HepG2 (cell line): ENCODE data around the gene EIF2AK2. TPM values are rescaled to one million over a fixed set of nuclear protein-coding genes. Genes with fewer than 3 reads are reported as not detected.

Experiments used
- ATAC-seq: fragments of 200-7000 bp; cut with Tn5 transposase; 3 replicates; pipeline ENCODE4 v1.9.1; 2020; ENCODE audit warnings: mild to moderate bottlenecking, moderate library complexity
- BruUV-seq: library from RNA; stranded (reverse); fragments of 400-500 nt; replicated peaks from 2 replicates; lab custom pipeline; 2021; lab: Mats Ljungman, UMichigan
- CTCF ChIA-PET: fragments of 300-600 bp; formaldehyde crosslinking; extraction: SDS; loops from one replicate; lab custom pipeline; 2021; ENCODE audit warnings: low total read pairs, inconsistent platforms, low intra/inter-chr PET ratio; lab: Yijun Ruan, JAX
- POLR2A ChIA-PET: fragments of 350-600 bp; sonication (Branson Sonifier 250); formaldehyde crosslinking; loops from one replicate; lab custom pipeline; 2020; ENCODE audit warnings: antibody characterized with exemption, inconsistent platforms; lab: Yijun Ruan, JAX
- DNase-seq: peaks from one replicate; pipeline ENCODE4 v3.0.0-alpha.2; 2015; ENCODE audit warnings: low spot score
- FAIRE-seq: peaks from 3 replicates; lab custom pipeline; 2011; peaks lifted over from hg19 to GRCh38; lab: Jason Lieb, UNC
- H2AFZ ChIP-seq: one replicate; pipeline ENCODE4 v1.6.1; 2011; ENCODE audit warnings: low read length, inconsistent platforms
- H3K27ac ChIP-seq: fragments of 300-600 bp; 3 replicates; pipeline ENCODE4 v1.8.0; 2011; ENCODE audit warnings: mixed run types, mild to moderate bottlenecking, mixed read lengths, low read length, inconsistent platforms; ENCODE audit not compliant: insufficient read depth; ENCODE audit errors: extremely low read length
- H3K27me3 ChIP-seq, 2 experiments: fragments of 200-600 bp in 1 of 2; 2 replicates in 1 of 2; 3 replicates in 1 of 2; pipeline versions ENCODE4 v1.6.0 to v1.8.0; 2011; ENCODE audit warnings: low read length in 2 of 2, mild to moderate bottlenecking in 2 of 2, moderate library complexity in 2 of 2, inconsistent platforms in 1 of 2; ENCODE audit not compliant: insufficient read depth in 2 of 2, control insufficient read depth in 1 of 2
- H3K36me3 ChIP-seq, 2 experiments: fragments of 200-600 bp in 1 of 2; replicated peaks in 1 of 2; 2 replicates in 1 of 2; 3 replicates in 1 of 2; pipeline versions ENCODE4 v1.5.1 to v1.8.0; 2011; ENCODE audit warnings: low read length in 2 of 2, inconsistent platforms in 1 of 2; ENCODE audit not compliant: insufficient read depth in 2 of 2, control insufficient read depth in 1 of 2
- H3K4me1 ChIP-seq: 2 replicates; pipeline ENCODE4 v1.5.1; 2012; ENCODE audit warnings: low read length, inconsistent platforms; ENCODE audit not compliant: insufficient read depth
- H3K4me2 ChIP-seq: 2 replicates; pipeline ENCODE4 v1.6.0; 2011; ENCODE audit warnings: low read depth, low read length, inconsistent platforms
- H3K4me3 ChIP-seq, 3 experiments: fragments of 200-600 bp in 1 of 3; sonication (generic), shearing (Covaris generic) in 1 of 3; replicated peaks in 1 of 3; 2 replicates each; pipeline ENCODE4 v1.5.1; 2011 to 2016; ENCODE audit warnings: low read length in 3 of 3, inconsistent platforms in 2 of 3, low read depth in 2 of 3, mild to moderate bottlenecking in 2 of 3, control low read depth in 1 of 3, mixed read lengths in 1 of 3; ENCODE audit not compliant: insufficient read depth in 1 of 3
- H3K79me2 ChIP-seq: one replicate; pipeline ENCODE4 v1.6.1; 2011; ENCODE audit warnings: low read length, inconsistent platforms; ENCODE audit not compliant: insufficient read depth
- H3K9ac ChIP-seq: 2 replicates; pipeline ENCODE4 v1.6.0; 2011; ENCODE audit warnings: mild to moderate bottlenecking, low read depth, low read length, inconsistent platforms; ENCODE audit not compliant: insufficient read depth
- H3K9me3 ChIP-seq: 2 replicates; pipeline ENCODE4 v1.5.1; 2012; ENCODE audit warnings: mild to moderate bottlenecking, low read length
- H4K20me1 ChIP-seq: 2 replicates; pipeline ENCODE4 v1.6.0; 2011; ENCODE audit warnings: inconsistent platforms, mild to moderate bottlenecking, low read length, moderate library complexity; ENCODE audit not compliant: insufficient read depth
- HDAC2 ChIP-seq: sonication (generic); formaldehyde crosslinking; IDR thresholded peaks from 2 replicates; pipeline ENCODE4 v1.4.0; 2020; ENCODE audit warnings: missing genetic modification reagents
- KDM4B ChIP-seq: sonication (generic); formaldehyde crosslinking; IDR thresholded peaks from 2 replicates; pipeline ENCODE4 v1.4.0; 2020; ENCODE audit warnings: missing genetic modification reagents
- SP140L ChIP-seq: sonication (generic); formaldehyde crosslinking; IDR thresholded peaks from 2 replicates; pipeline ENCODE4 v1.4.0; 2020; ENCODE audit warnings: missing genetic modification reagents, borderline replicate concordance
- ZKSCAN5 ChIP-seq: sonication (generic); formaldehyde crosslinking; IDR thresholded peaks from 2 replicates; pipeline ENCODE4 v1.5.1; 2020; ENCODE audit warnings: mild to moderate bottlenecking, missing genetic modification reagents
- ZNF720 ChIP-seq: sonication (generic); formaldehyde crosslinking; IDR thresholded peaks from 2 replicates; pipeline ENCODE4 v1.4.0; 2020; ENCODE audit warnings: missing genetic modification reagents
- WGBS: methylation state at CpG from one replicate; pipeline ENCODE4 v1.1.6; 2017; ENCODE audit warnings: low lambda C conversion rate; 5-methylcytosine and 5-hydroxymethylcytosine counted together
- in situ Hi-C: cut with HindIII; loops from 2 replicates; pipeline ENCODE4 v1.10.0; 2017; ENCODE audit warnings: low pct_unique_long_range_greater_than_20kb; ENCODE audit not compliant: extremely low pct_ligation_motif_present
- intact Hi-C: fragments of 100-400 bp; cut with micrococcal nuclease; formaldehyde crosslinking; loops from one replicate; pipeline ENCODE4 v1.10.0; 2022; ENCODE audit not compliant: unreplicated experiment
- polyA plus RNA-seq, 8 experiments: library from polyadenylated mRNA; depleted of rRNA in 3 of 8; stranded (reverse) in 7 of 8; unstranded in 1 of 8; fragments of >200 nt; fragmentation: Illumina TruSeq in 4 of 8; extraction: Trizol in 4 of 8; gene quantifications; 2 replicates each; pipeline versions ENCODE4 v1.2.1 to v1.2.3, GENCODE V29; 2011 to 2016; ENCODE audit warnings: low read depth in 4 of 8, missing spikeins in 1 of 8, mixed read lengths in 1 of 8; ENCODE audit not compliant: insufficient read depth in 1 of 8
- total RNA-seq, 5 experiments: library from RNA; depleted of rRNA; stranded (reverse); fragments of >200 nt; fragmentation: Illumina TruSeq; extraction: Trizol; gene quantifications; 2 replicates each; pipeline ENCODE4 v1.2.3, GENCODE V29; 2016; ENCODE audit warnings: low read depth in 1 of 5
- TF ChIP-seq, protein P1 (sequence below): sonication (generic); formaldehyde crosslinking; IDR thresholded peaks from 2 replicates; pipeline ENCODE4 v1.4.0; 2020; ENCODE audit warnings: low read depth, mild to moderate bottlenecking, missing genetic modification reagents
- TF ChIP-seq, protein P2 (sequence below): sonication (generic); formaldehyde crosslinking; IDR thresholded peaks from 2 replicates; pipeline ENCODE4 v1.4.0; 2020; ENCODE audit warnings: mild to moderate bottlenecking, missing genetic modification reagents
- TF ChIP-seq, protein P3 (sequence below): IDR thresholded peaks from 2 replicates; pipeline ENCODE4 v1.6.1; 2016; ENCODE audit warnings: low read depth, missing genetic modification reagents, missing compliant biosample characterization

Gene EIF2AK2
- total and polyA plus RNA-seq, 2 of the 13 experiments (the other 11 are each of a cell fraction or from before 2014, with no cell fraction given) = 10.2 to 26.1 TPM

DNA sequence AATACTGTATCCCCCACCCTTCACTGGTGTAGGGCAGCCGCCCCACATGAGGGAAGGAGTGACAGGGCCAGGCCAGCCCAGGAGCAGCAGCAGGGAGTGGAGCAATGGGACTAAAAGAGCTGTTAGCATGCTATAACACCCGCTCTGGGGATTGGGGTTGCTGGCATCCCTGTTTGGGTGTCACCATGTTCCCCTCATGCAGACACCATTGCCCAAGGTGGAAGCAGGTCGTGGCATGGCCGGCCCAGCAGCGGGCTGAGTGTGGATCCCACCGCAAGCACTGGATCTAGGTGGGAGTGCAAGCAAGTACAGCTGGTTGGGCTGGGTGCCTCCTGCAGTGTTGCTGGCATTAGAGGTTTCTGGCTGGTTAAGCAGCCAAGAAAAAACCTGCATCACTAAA lies 35.0 kb upstream of the EIF2AK2 start (continued):
- no peak for TF ChIP-seq ZKSCAN5 (CRISPR knock-in tag)

DNA sequence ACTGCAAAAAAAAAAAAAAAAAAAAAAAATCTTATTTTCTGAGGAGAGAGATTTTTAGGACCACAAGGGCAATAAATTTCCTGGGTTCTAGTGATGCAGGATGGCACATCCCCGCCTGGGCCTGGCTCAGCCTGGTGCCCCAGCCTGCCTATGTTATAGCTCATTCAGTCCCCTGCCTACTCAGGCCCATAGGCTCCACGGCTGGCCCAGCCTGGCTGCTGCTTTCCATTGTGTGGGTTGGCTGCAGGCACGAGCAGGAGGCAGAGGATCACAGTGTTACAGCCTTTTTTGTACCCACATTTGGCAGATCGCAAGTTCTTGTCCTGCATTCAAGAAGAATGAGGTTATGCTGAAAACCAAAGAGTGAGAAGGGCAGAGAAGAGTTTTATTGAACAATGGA lies 34.5 kb upstream of the EIF2AK2 start:
- ATAC-seq (peak; percentile 16; the same call in 1 of the 3 replicates), DNase-seq (no peak), FAIRE-seq (no peak)
- Histone ChIP-seq H4K20me1 (no peaks in the 10 kb centered on the region), H3K4me1 (peaks cover 30% of the 10 kb centered on the region), H3K36me3 (no peaks in the 10 kb centered on the region), H3K4me2 (0 out of 2 replicates have a peak overlapping the region, but pooled peaks have one; percentile 13), H3K4me3 (no peak overlapping the region), H3K79me2 (no peaks in the 10 kb centered on the region), H3K9me3 (no peaks in the 10 kb centered on the region), H2AFZ (no peak overlapping the region), H3K9ac (no peak overlapping the region), H3K27me3 (peaks cover 2 to 18% of the 10 kb centered on the region in 2 experiments; a peak in 3 of 5 replicates), H3K27ac (no peak overlapping the region)
- BruUV-seq = no TSS peak
- in situ Hi-C loops = no loop called here
- WGBS = 27% methylated on average over 4 of the region's 4 CpGs
- intact Hi-C loops = no loop called here
- POLR2A ChIA-PET = interaction anchor here (0.7 to 2.9 kb wide), 2 partner anchors 36 to 40 kb away, joined by 3 to 9 read pairs; partner anchors contain the start of genes CEBPZ and NDUFAF7
- CTCF ChIA-PET = no interaction called here
- TF ChIP-seq, protein P1, sequence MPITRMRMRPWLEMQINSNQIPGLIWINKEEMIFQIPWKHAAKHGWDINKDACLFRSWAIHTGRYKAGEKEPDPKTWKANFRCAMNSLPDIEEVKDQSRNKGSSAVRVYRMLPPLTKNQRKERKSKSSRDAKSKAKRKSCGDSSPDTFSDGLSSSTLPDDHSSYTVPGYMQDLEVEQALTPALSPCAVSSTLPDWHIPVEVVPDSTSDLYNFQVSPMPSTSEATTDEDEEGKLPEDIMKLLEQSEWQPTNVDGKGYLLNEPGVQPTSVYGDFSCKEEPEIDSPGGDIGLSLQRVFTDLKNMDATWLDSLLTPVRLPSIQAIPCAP = no peak
- TF ChIP-seq, protein P2, sequence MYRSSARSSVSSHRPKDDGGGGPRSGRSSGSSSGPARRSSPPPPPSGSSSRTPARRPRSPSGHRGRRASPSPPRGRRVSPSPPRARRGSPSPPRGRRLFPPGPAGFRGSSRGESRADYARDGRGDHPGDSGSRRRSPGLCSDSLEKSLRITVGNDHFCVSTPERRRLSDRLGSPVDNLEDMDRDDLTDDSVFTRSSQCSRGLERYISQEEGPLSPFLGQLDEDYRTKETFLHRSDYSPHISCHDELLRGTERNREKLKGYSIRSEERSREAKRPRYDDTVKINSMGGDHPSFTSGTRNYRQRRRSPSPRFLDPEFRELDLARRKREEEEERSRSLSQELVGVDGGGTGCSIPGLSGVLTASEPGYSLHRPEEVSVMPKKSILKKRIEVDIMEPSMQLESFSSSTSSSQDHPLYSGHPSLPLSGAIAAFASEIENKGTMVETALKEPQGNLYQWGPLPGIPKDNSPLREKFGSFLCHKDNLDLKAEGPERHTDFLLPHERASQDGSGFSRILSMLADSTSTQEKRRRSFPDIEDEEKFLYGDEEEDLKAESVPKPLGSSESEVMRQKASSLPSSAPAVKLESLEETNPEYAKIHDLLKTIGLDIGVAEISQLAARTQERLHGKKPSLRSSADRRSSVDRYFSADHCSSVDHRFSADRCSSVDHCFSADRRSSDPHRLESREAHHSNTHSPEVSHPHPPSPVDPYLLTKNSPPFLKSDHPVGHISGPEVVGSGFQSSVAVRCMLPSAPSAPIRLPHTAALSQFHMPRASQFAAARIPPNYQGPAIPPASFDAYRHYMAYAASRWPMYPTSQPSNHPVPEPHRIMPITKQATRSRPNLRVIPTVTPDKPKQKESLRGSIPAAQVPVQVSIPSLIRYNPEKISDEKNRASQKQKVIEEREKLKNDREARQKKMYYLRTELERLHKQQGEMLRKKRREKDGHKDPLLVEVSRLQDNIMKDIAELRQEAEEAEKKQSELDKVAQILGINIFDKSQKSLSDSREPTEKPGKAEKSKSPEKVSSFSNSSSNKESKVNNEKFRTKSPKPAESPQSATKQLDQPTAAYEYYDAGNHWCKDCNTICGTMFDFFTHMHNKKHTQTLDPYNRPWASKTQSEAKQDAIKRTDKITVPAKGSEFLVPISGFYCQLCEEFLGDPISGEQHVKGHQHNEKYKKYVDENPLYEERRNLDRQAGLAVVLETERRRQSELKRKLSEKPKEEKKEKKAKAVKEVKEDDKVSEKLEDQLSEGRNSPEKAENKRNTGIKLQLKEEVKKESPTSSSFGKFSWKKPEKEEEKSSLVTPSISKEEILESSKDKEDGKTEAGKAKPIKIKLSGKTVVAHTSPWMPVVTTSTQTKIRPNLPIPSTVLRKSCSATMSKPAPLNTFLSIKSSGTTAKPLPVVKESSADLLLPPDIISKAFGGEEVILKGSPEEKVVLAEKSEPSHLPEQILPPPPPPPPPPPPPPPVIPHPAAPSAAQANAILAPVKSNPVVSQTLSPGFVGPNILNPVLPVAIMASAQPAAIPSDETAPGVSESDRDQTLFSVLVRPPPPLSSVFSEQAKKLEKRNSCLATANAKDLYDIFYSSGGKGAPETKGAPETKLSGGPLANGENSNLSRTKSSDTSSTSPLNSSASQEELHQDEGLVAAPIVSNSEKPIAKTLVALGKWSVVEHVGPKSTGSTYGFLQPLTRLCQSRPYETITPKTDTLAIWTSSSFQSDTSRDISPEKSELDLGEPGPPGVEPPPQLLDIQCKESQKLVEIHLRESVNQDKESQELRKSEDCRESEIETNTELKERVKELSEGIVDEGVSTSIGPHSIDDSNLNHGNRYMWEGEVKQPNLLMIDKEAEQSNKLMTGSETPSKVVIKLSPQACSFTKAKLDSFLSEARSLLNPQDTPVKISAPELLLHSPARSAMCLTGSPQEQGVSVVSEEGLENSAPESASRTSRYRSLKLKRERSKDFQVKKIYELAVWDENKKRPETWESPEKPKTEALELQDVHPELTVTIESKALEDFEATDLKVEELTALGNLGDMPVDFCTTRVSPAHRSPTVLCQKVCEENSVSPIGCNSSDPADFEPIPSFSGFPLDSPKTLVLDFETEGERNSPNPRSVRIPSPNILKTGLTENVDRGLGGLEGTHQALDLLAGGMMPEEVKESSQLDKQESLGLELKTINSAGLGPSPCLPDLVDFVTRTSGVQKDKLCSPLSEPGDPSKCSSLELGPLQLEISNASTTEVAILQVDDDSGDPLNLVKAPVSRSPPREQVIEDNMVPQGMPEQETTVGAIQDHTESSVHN (CRISPR knock-in tag) = no peak
- TF ChIP-seq, protein P3, sequence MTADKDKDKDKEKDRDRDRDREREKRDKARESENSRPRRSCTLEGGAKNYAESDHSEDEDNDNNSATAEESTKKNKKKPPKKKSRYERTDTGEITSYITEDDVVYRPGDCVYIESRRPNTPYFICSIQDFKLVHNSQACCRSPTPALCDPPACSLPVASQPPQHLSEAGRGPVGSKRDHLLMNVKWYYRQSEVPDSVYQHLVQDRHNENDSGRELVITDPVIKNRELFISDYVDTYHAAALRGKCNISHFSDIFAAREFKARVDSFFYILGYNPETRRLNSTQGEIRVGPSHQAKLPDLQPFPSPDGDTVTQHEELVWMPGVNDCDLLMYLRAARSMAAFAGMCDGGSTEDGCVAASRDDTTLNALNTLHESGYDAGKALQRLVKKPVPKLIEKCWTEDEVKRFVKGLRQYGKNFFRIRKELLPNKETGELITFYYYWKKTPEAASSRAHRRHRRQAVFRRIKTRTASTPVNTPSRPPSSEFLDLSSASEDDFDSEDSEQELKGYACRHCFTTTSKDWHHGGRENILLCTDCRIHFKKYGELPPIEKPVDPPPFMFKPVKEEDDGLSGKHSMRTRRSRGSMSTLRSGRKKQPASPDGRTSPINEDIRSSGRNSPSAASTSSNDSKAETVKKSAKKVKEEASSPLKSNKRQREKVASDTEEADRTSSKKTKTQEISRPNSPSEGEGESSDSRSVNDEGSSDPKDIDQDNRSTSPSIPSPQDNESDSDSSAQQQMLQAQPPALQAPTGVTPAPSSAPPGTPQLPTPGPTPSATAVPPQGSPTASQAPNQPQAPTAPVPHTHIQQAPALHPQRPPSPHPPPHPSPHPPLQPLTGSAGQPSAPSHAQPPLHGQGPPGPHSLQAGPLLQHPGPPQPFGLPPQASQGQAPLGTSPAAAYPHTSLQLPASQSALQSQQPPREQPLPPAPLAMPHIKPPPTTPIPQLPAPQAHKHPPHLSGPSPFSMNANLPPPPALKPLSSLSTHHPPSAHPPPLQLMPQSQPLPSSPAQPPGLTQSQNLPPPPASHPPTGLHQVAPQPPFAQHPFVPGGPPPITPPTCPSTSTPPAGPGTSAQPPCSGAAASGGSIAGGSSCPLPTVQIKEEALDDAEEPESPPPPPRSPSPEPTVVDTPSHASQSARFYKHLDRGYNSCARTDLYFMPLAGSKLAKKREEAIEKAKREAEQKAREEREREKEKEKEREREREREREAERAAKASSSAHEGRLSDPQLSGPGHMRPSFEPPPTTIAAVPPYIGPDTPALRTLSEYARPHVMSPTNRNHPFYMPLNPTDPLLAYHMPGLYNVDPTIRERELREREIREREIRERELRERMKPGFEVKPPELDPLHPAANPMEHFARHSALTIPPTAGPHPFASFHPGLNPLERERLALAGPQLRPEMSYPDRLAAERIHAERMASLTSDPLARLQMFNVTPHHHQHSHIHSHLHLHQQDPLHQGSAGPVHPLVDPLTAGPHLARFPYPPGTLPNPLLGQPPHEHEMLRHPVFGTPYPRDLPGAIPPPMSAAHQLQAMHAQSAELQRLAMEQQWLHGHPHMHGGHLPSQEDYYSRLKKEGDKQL (CRISPR knock-in tag) = no peak
- TF ChIP-seq KDM4B (CRISPR knock-in tag) = no peak
- TF ChIP-seq HDAC2 = no peak
- TF ChIP-seq ZNF720 = no peak
- TF ChIP-seq SP140L (CRISPR knock-in tag) = no peak
